HL-60 (cell line): ENCODE results near the gene METRN.
"Not testable (repeated sequence)": the region's sequence is repeated elsewhere in the genome, so short reads cannot be mapped to it uniquely, and the experiment has no call there.

Experiments
- DNase-seq, 2 experiments: peaks; one replicate each; pipeline ENCODE4 v3.0.0-alpha.2; 2010 to 2020; ENCODE audit warnings: low read depth in 1 of 2, low spot score in 1 of 2
- H3K27ac ChIP-seq: fragments of 250-450 bp; sonication (Bioruptor Pico); replicated peaks from 2 replicates; pipeline ENCODE4 v1.5.1; 2020; ENCODE audit warnings: mild to moderate bottlenecking, moderate library complexity
- H3K27me3 ChIP-seq: fragments of 250-450 bp; sonication (Bioruptor Pico); 2 replicates; pipeline ENCODE4 v1.5.1; 2021; ENCODE audit warnings: mild to moderate bottlenecking, moderate library complexity; ENCODE audit not compliant: insufficient read depth, poor library complexity, severe bottlenecking
- H3K4me3 ChIP-seq: replicated peaks from 2 replicates; pipeline ENCODE4 v1.5.1; 2011; ENCODE audit warnings: mild to moderate bottlenecking, control low read depth, low read length; ENCODE audit not compliant: insufficient read depth
- CTCF ChIP-seq: IDR thresholded peaks from one replicate; pipeline ENCODE4 v1.5.1; 2011; ENCODE audit warnings: low read length, control low read depth, inconsistent platforms; ENCODE audit not compliant: insufficient read depth
- GABPA ChIP-seq: IDR thresholded peaks from 2 replicates; pipeline ENCODE4 v1.6.1; 2012; ENCODE audit warnings: low read depth
- POLR2AphosphoS5 ChIP-seq: IDR thresholded peaks from 2 replicates; pipeline ENCODE4 v1.6.1; 2012; ENCODE audit warnings: low read depth
- REST ChIP-seq: IDR thresholded peaks from 2 replicates; pipeline ENCODE4 v1.6.1; 2012; ENCODE audit warnings: low read depth; ENCODE audit not compliant: insufficient replicate concordance
- SPI1 ChIP-seq: IDR thresholded peaks from 2 replicates; pipeline ENCODE4 v1.6.1; 2012; ENCODE audit warnings: low read depth, mild to moderate bottlenecking, borderline replicate concordance

METRN gene

GRCh38 chr16:740459-740763 is 25.5 kb downstream of the METRN start:
- peak overlapping the region; percentile 99 for H3K4me3 ChIP-seq
- H3K27ac ChIP-seq: peak overlapping the region; percentile 73
- no peak for TF ChIP-seq GABPA
- no peak for TF ChIP-seq REST
- TF ChIP-seq SPI1: no peak
- no peak for TF ChIP-seq POLR2AphosphoS5
- DNase-seq: no peak
- no peaks in the 10 kb centered on the region for H3K27me3 ChIP-seq

- Histone ChIP-seq H3K27me3 (no peaks in the 10 kb centered on the region), H3K27ac (peak within 1 kb of the TSS; percentile 73), H3K4me3 (peak within 1 kb of the TSS; percentile 99)
- TF ChIP-seq POLR2AphosphoS5: peak; percentile 99
- TF ChIP-seq CTCF: peak; percentile 86
- no peak for TF ChIP-seq GABPA
- TF ChIP-seq SPI1: no peak
- TF ChIP-seq REST: peak; percentile 35
- peak; percentile 86 to 89 for DNase-seq
Measured at GRCh38 chr16:740764-741505, 26.0 kb downstream of the METRN start, which contains the start of gene CIAO3. TSS of gene CIAO3 (minus strand) at chr16:740997. CDS start at chr16:740985, 12 bp downstream.

GRCh38 chr16:741986-742629 is 27.2 kb downstream of the METRN start:
- H3K4me3 ChIP-seq: no peak overlapping the region
- no peak overlapping the region for H3K27ac ChIP-seq
- DNase-seq: no peak
- no peaks in the 10 kb centered on the region for H3K27me3 ChIP-seq
- TF ChIP-seq CTCF (no peak), POLR2AphosphoS5 (no peak), GABPA (no peak)

- DNase-seq, H3K27me3 ChIP-seq, H3K27ac ChIP-seq, H3K4me3 ChIP-seq: not testable (repeated sequence)
Measured at GRCh38 chr16:742894-743293, 28.0 kb downstream of the METRN start.
